ENCODE data around the gene GRIA1.
"Not testable (repeated sequence)": the region's sequence is repeated elsewhere in the genome, so short reads cannot be mapped to it uniquely, and the experiment has no call there.

GRIA1 gene

GRCh38 chr5:153718713-153719112 lies 228.2 kb downstream of the GRIA1 start:
- DNase-seq (ENCODE audit: low read depth): no peak

- DNase-seq (ENCODE audit: low read depth): no peak
Observed at GRCh38 chr5:153719324-153719723, 228.9 kb downstream of the GRIA1 start.

- not testable (repeated sequence) for DNase-seq (ENCODE audit: low read depth)
Observed at GRCh38 chr5:153723022-153723610, 232.6 kb downstream of the GRIA1 start.

GRCh38 chr5:153742060-153742459 lies 251.6 kb downstream of the GRIA1 start:
- no peak for DNase-seq (ENCODE audit: low read depth)

- DNase-seq (ENCODE audit: low read depth): no peak
Observed at GRCh38 chr5:153744751-153745150, 254.3 kb downstream of the GRIA1 start.

- DNase-seq (ENCODE audit: low read depth): no peak
Observed at GRCh38 chr5:153745778-153746395, 255.4 kb downstream of the GRIA1 start.

GRCh38 chr5:153746440-153746839 lies 256.0 kb downstream of the GRIA1 start:
- DNase-seq (ENCODE audit: low read depth): no peak

- DNase-seq (ENCODE audit: low read depth): no peak
Observed at GRCh38 chr5:153748823-153749222, 258.4 kb downstream of the GRIA1 start.

- no peak for DNase-seq (ENCODE audit: low read depth)
Observed at GRCh38 chr5:153749960-153750359, 259.5 kb downstream of the GRIA1 start.

GRCh38 chr5:153751251-153751650 lies 260.8 kb downstream of the GRIA1 start:
- DNase-seq (ENCODE audit: low read depth): no peak

GRCh38 chr5:153752890-153753289 lies 262.4 kb downstream of the GRIA1 start:
- no peak for DNase-seq (ENCODE audit: low read depth)

GRCh38 chr5:153753645-153754432 lies 263.4 kb downstream of the GRIA1 start:
- peak; percentile 31 for DNase-seq (ENCODE audit: low read depth)

- DNase-seq (ENCODE audit: low read depth): no peak
Observed at GRCh38 chr5:153755913-153756500, 265.5 kb downstream of the GRIA1 start.

- DNase-seq (ENCODE audit: low read depth): no peak
Observed at GRCh38 chr5:153756540-153756939, 266.1 kb downstream of the GRIA1 start.

- DNase-seq (ENCODE audit: low read depth): no peak
Observed at GRCh38 chr5:153765987-153766386, 275.5 kb downstream of the GRIA1 start.

GRCh38 chr5:153767221-153768188 lies 277.0 kb downstream of the GRIA1 start:
- DNase-seq (ENCODE audit: low read depth): no peak

- DNase-seq (ENCODE audit: low read depth): no peak
Observed at GRCh38 chr5:153770066-153770465, 279.6 kb downstream of the GRIA1 start.

- no peak for DNase-seq (ENCODE audit: low read depth)
Observed at GRCh38 chr5:153774686-153775085, 284.2 kb downstream of the GRIA1 start.

GRCh38 chr5:153775923-153776322 lies 285.5 kb downstream of the GRIA1 start:
- DNase-seq (ENCODE audit: low read depth): no peak

GRCh38 chr5:153777681-153778581 lies 287.5 kb downstream of the GRIA1 start:
- no peak for DNase-seq (ENCODE audit: low read depth)

- no peak for DNase-seq (ENCODE audit: low read depth)
Observed at GRCh38 chr5:153779836-153780235, 289.4 kb downstream of the GRIA1 start.
